ENCODE data around the gene CELF4. TPM values are rescaled to one million over a fixed set of nuclear protein-coding genes. Genes with fewer than 3 reads are reported as not detected.
A peak's percentile ranks its signal among the peaks of the same experiment; 100 is the strongest.

CELF4 gene
- total RNA-seq, 1 experiment from 2014 or later = not detected

DNA sequence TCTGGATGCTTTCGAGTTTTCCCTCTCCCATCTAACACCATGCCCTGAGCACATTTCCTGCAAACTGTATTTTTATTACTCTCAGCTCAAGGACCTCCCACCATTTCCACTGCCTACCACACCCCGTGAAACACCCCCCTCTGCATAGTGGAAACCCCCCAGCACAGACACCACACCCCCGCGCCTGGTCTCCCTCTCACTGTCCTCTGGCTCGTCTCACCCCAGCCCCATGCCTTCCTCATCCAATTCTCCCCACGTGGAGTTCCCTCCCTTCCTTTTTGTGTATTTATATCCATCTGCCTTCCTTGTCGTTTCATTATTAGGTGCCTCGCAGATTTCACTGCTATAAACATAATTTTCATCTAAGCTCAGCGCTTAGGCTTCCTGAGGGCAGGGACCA lies 307.5 kb downstream of the CELF4 start:
- DNase-seq (ENCODE audit: low spot score) = no peak

DNA sequence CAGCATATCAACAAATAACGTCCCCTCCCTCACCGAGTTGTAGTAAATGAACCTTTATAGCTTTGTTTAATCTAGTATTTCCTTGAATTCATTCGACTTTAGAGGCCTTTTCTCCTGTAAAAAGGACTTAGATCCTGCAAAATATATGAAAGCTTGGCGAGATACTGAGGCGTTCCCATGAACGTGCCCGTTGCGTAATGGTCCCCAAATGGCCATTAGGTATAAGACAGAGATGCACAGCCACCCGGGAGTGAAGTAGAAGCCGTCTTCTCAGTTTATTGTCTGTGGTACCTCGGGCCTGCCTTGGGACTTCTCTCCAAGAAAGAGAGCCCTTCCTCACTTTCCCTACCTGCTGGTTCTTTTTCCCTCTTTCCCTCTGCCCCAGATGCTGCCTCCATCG lies 310.6 kb downstream of the CELF4 start:
- no peak for DNase-seq (ENCODE audit: low spot score)

DNA sequence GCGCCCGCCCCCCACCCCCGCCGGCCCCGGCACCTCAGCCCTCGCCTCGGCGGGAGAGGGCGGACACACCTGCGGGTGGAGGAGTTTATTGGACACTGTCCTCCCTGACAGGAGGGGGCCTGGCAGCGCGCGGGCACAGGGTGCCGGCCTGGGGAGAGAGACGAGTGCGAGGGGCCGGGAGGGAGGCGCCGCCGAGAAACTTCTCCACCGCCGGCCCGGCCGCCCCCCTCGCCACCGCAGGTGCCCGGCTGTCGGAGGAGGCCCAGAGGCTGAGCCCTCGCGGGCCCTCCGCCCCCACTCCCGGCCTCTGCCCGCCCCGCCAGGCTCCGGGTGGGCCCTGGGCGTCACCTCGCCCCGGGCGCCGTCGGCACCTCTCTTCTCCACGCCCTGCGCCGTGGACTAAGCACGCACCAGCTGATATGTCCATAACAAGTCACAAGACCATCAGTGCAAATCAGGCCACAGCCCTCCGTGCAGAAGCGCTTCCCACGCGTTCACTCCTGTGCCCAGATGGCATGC lies 311.3 kb downstream of the CELF4 start:
- DNase-seq (ENCODE audit: low spot score) = no peak

DNA sequence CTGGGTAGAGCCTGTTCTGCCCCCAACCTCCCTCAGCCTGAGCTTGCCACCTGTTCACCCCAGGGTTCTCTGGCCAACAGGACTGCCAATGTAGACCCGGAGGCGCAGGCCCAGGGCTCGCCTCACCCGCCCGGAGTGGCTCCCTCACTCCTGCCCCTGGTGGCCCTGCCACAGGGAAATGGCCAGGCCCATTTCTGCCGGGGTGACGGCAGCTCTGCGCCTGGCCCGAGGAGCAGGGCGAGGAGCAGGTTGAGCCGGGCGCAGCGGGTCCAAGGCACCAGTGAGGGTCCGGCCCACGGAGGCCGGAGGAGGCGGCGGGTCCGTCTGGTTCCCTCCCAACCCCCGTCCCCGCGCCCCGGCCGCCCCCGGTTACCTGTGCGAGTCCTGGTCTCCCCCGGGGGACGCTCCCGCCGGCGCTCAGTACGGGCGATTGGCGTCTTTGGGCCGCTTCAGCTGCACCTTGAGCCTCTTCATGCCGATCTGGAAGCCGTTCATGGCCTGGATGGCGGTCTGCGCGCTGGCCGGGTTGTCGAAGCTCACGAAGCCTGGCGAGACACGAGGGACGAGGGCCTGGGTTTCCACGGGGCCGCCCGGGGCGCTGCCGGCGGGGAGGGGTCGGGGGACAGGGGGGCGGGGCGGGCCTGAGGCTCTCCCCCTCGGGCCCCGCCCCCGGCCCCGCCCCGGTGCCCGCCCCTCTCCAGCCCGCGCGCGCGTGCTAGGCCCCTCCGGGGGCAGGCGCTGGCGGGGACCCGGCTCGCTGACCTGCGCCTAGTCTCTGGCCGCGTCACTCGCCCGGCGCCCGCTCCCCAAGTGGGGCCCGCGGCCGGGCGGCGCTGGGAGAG lies 312.0 kb downstream of the CELF4 start:
- no peak for DNase-seq (ENCODE audit: low spot score)

DNA sequence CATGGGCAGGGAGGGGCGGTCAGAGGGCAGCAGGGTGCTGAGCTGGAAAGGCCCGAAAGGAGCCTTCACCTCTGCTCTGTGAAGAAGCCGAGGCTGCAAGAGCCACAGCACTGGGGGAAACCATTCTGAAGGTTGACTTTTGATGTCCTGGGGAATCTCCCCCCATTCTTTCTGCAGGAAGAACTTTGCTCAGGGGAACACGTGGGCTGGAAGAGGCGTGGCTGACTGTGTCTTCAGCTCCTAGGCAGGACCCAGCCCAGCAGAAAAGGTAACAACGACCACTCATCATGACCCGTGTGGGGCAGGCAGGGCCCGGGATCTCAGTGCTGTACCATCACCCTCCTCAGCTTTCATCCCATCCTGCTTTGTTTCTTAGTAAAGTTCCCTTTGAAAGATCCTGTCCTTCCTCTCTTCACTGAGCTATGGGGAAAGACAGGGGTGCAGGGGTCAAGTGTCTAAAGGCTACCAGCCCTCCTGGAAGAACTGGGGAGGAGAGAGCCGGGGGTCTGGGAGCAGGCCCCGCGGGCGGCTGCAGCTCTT lies 312.7 kb downstream of the CELF4 start:
- no peak for DNase-seq (ENCODE audit: low spot score)

DNA sequence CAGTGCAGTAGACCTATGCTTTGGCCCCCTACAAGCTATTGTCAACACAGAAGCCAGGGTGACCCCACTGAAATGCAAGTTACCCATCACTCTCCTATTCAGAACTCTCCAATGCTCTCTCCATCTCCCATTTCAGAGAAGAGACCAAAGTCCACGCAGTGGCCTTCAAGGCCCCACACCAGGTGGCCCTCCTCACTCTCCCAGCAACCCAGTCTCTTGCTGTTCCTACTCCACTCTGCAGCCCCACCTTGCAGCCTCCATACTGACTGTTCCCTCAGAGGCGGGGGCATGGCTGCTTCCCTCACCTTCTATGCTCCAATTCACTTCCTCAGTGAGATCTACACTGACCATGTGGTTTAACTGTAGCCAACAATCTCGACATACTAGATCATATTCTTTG lies 313.3 kb downstream of the CELF4 start:
- no peak for DNase-seq (ENCODE audit: low spot score)

DNA sequence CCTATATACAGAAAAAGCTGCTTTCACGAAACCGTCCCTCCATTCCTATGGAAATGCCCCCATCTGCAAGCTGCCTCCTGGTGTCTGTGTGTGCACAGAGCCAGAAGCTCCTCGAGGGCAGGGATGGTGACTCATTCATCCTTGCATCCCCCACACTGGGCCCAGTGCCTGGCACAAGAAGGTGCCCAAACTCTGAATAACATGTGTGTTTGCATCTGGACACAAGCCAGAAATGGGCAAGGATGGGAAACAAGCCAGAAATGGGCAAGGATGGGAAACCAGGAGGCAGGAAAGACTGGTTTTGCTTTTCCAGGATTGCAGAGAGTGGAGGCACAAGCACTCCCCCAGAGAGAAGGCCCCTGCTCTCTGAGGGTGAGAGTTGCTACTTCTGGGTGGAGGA lies 313.9 kb downstream of the CELF4 start:
- DNase-seq (ENCODE audit: low spot score) = peak; percentile 17

DNA sequence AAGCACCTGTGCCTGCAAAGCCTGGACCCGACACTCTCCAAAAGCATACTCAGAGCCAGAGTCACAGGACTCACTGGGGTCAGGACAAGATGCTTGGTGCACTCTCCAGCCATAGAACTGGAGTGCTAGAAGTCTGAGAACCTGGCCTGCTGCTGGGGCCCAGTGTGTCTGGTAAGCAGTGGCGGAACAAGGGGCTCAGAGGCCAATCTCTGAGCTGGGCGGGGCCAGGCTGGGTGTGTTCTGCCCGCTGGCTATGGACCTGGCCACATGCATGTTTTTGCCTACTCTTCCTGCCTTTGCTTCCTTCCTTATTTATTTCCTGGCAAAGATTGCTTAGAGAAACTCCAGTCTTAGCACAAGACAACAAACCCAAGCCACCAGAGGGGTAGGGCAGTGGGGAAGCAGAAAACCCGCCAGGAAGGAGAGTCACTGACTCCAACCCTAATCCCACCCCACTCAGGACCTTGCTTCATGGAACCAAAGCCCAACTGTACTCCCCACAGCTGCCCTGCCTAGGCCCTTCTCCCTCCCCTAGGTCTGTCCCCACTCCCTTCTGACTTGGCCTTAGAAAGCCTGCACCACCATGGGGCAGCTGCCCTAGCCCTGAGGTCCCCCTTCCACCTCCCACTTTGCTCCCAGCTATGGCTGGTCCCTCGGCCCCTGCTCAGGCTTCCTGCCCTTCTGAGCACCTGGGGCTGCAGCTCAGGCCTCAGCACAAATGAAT lies 315.5 kb downstream of the CELF4 start:
- DNase-seq (ENCODE audit: low spot score) = no peak

DNA sequence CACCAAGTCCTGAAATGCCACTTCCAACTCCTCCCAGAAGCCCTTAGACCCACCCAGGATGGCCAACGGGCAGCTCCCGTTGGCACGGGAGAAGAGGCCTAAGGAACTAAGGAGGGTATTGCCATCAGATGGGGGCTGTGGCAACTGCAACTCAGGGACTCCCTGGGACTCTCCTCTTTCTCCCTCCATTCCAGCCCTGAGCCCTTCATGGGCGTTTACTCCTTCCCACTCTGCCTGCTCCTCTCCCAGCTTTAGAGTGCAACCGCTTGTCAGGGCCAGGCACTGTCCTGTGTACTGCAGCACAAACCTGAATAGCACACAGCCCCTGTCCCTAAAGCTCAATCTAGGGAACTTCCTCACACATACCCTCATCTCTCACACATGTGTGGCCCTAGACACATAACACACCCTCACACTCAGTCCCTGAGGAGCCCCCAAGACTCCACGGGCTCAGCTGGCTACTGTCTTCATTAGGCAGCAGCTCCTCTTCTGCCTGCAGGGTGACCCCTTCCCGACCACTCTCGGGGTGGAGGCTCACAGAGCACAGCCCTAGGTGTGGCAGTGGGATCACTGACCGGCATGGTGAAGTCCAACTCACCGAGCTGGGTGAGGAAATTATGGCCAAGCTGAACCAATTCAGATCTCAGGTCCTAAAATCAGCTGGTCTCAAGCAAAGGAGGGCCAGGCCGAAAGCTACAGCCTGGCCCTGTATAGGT lies 316.3 kb downstream of the CELF4 start:
- no peak for DNase-seq (ENCODE audit: low spot score)

DNA sequence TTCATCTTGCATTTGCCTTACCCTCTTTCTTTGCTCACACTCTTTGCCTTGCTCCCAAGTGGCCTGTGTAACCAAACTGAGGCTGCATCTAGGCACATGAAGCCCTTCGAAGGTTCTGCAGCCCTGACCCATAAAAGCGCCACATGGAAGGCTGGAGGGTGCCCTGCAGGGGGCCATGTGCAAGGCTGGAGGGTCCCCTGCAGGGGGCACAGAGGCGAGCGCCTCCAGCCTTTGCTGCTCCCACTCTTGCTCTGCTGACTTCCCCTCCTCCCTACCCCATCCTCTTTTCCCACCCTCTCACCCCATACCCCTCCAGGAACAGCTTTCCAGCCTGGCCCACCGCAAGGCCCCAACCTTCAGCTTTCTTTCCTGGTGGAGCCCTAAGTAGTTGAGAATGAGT lies 317.3 kb downstream of the CELF4 start:
- no peak for DNase-seq (ENCODE audit: low spot score)

DNA sequence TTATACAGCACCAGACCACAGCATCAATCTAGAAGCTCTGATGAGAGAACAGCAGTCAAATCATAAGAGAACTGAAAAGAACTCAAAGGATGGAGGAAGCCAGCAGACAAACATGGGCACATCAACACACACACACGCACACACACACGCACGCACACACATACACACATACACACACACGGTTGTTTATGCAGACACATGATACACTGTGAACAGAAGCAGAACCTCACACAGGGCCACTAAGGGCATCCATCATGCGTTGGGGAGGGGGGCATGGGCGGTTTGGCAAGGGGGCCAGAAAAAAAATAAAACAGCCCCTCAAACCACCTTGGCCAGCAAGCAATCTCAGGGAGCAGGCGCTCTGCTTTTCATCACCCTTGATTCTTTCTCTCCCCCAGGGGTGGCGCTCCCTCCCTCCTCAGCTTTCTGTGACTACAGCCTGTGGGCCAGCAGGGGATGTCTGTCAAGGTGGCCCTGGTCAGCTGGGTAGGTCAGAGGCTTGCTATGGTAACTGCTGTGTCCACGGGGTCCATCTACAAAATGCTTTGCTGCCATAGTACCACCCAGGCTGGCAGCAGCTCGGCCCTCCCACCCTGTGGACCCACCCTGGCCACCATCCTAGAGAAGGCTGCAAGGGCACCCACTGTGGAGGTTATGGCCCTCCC lies 318.0 kb downstream of the CELF4 start:
- no peak for DNase-seq (ENCODE audit: low spot score)

DNA sequence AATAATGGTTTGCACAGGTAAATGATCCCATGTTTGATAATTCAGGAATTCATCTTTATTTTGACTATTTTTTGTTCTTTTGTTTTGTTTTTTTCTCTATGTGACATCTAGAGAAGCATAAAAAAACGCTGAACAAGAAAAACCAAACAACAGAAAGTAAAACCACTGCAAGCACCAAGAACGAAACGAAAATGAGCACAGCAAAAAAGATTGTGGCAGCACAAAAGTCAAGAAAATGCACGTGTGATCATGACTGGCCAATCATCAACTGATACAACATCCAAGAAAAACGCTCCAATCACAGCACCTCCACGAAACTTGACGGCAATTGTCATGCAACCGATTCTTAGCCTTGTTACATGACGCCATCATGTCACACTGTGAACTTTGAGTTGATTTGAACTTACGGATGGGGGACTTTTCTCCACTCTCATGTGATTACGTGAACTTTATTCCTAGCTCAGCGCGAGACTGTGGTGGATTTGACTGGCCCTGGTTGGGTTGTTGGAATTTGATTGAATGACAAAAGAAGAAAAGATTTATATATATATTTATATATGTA lies 318.7 kb downstream of the CELF4 start:
- DNase-seq (ENCODE audit: low spot score) = no peak

DNA sequence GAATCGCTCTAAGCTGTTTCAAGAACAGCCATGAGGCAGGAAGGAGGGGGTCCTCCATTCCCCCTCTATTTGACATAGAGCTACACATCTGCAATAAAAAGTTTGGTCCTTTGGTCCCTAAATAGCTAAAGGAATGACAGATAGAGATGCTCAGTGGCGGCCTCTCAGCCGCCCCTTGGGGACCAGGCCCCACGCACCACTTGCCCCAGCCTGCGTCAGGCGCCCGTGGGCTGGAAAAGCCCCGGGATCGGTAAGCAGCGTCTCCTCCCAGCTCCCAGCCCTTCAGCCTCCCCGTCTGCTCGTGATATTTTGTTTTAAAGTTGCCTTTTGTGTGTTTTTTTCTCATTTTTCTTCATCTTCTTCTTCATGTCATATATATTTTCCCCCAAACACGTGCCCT lies 321.0 kb downstream of the CELF4 start:
- DNase-seq (ENCODE audit: low spot score) = no peak

DNA sequence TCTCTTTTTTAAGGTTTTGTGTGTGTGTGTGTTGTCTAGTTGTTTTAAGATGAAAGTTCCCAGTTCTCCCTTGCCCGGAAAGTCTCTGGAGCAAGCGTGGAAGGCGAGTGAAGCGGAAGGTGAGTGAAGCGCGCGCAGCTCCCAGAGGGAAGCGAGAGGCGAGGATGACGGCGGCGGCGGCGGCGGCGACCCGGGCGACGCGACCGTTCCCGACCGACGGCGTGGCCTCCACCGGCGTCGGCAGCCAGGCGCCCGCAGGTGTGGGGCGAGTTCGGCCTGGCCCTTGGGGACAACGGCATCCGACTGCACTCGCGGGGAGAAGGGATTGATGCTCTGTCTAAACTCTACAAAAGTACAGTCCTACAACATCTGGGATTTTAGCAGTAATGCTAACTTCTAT lies 321.9 kb downstream of the CELF4 start:
- DNase-seq (ENCODE audit: low spot score) = no peak

DNA sequence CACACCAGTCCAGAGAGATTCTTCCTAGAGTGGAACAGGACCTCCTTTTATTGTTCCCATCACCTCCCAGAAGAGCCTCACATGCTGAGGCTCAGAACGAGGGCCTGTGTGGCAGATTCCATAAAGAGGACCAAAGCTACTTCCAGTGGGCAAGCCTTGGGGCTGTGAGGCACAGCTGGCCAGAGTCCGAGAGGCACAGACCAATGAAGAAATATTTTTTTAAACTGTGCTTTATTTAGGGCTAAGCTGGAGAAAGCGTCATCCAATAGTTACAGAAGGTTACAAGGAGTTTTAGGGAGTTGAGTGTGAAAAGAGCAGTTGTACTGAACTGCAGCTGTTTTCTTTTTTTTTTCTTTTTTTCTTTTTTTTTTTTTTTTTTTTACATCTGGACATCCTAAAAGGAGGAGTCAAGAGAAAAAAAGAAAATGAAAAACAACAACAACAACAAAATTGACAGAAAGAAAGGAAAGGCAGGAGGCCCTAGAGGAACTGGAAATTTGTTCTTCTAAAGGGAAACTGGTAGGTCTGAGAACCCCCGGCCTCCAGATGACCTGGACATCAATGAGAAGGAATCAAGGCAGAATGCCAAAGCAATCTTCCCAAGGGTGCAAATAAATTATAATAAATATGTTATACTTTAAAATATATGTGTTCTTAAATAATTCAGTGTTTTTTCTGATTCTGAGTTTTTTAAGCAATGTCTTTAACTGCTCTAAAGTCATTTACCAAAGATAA lies 322.6 kb downstream of the CELF4 start:
- no peak for DNase-seq (ENCODE audit: low spot score)

DNA sequence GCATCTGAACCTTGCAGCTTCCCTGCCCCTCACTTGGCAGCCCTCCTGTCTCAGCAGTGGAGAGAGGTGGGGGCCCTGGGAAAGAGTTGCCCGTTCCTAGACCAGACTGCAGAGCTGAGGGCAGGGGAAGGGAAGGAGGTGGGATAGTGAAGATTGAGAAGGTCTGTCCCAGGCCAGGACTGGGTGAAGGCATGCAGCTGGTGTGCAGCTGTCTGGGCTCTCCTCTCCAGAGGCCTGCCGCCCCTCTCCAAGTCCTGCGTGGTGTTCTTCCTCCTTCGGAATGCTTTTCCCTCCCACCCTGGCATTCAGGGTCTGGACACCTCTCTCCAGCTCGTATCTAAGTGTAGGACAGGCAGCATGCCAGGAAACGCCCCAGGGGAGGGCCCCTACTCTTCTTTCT lies 323.5 kb downstream of the CELF4 start:
- no peak for DNase-seq (ENCODE audit: low spot score)

DNA sequence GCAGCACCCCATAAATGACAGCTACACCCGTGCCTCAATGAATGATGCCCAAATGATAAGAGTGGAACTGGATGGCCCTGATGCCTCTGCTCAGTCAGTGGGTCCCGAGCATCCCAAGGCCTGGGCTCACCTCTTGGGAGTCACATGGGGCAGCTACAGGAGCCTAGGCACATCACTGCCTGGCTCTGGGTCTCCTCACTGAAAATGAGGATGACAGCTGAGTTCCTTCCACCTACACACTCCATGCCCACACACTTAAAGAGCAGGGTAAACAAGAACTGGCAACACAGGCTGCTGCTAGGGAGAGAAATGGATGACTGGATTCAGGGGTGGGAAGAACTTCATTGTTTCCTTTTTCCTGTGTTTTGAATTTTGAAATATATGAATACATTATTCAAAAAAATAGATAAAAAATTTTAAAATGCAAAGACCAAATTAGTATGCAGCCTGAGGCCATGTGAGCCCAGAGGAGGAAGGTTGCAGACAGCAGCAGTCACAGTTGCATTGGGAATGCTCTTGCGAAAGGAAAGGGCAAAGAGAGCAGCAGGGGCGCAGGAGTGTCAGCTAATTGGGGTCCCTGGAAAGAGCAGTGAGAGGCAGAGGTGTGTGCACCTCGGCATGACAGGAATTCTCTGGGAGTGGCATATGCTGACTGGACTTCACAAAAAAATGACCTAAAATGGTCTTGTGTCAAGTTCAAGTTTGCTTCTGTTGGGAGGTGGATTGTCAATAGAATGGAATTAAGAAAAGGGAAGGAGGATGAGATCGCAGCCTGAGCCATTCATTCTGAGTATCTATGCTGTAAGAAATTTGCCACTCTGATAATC lies 327.1 kb downstream of the CELF4 start:
- DNase-seq (ENCODE audit: low spot score) = no peak

DNA sequence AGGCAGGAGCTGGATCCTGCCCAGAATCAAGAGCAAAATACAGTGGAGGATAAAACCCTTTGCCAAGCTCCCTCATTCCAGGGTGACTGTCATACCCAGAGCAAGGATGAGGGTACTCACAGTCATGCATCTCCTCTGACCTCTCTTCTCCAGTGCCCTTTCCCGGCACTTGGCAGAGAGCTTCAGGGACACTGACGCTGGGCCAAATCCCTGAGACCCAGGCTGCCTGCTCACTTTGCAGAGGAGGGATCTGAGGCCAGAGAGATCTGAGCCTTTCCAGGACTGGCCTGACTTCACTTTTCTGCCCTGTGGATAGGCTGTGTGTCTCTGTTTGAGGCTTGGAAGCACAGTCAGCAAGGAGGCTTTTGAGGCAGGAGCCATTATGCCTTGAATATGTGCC lies 330.0 kb downstream of the CELF4 start:
- no peak for DNase-seq (ENCODE audit: low spot score)

DNA sequence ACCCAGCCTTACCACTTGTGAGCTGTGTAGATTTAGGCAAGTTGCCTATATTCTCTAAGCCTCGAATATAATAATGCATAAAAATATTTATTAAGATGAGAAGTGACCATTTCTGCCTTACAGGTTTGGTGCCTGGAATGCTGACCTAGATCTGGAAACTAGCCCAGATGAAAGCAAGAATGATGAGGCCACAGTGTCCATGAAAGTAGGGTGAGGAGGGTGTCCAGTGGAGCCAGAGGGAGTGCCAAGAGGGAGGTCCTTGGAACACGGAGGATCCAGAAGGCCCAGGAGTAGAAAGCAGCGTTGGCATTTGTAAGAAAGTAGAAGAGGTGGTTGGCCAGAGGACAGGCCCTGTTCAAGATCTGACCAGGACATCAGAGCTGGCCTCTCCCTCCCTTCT lies 334.3 kb downstream of the CELF4 start:
- DNase-seq (ENCODE audit: low spot score) = no peak

DNA sequence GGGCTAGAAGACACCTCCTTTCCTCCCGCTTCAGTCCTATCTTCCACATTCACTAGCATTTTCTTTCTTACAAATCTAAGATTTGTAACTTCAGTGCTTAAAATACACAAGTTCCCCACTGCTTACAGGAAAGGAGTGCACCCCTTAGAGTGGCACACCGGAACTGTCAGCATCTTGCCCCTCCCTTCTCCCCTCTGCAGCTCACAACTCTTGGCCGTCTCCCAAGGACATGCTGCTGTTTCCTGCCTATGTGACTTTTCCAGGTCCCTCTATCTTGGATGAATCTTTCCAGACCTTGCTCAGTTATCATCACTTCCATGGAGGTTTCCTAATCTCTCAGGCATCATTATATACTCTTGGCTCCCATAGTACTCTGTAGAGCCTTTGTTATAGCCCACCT lies 334.8 kb downstream of the CELF4 start:
- DNase-seq (ENCODE audit: low spot score) = no peak

Data from H4 (cell line).